HepG2 (cell line): ENCODE data around the gene CAMK1D.

Source experiments
- GABPA ChIP-seq, 2 experiments: IDR thresholded peaks; 2 replicates each; pipeline ENCODE4 v1.6.1; 2011 to 2016; ENCODE audit warnings: low read depth in 2 of 2, low read length in 1 of 2, missing biosample characterization in 1 of 2, missing genetic modification characterization in 1 of 2
- HES4 ChIP-seq: sonication (generic); formaldehyde crosslinking; IDR thresholded peaks from 2 replicates; pipeline ENCODE4 v1.9.0; 2021; ENCODE audit warnings: mild to moderate bottlenecking, missing genetic modification reagents, borderline replicate concordance
- KMT2B ChIP-seq: IDR thresholded peaks from 2 replicates; pipeline ENCODE4 v1.6.1; 2016; ENCODE audit warnings: missing genetic modification reagents, missing compliant biosample characterization
- REPIN1 ChIP-seq: sonication (generic); formaldehyde crosslinking; IDR thresholded peaks from 2 replicates; pipeline ENCODE4 v1.8.0; 2022; ENCODE audit warnings: missing genetic modification reagents, low read depth, mild to moderate bottlenecking, borderline replicate concordance
- RFX5 ChIP-seq: IDR thresholded peaks from 2 replicates; pipeline ENCODE4 v1.6.1; 2011; ENCODE audit warnings: low read depth, low read length, improper control_type of control experiment
- SP1 ChIP-seq, 2 experiments: fragments of 450-650 bp in 1 of 2; sonication (generic) in 1 of 2; formaldehyde crosslinking in 1 of 2; IDR thresholded peaks; 2 replicates each; pipeline versions ENCODE4 v1.4.0 to v1.6.1; 2016 to 2020; ENCODE audit warnings: missing genetic modification reagents in 1 of 2
- TOPORS ChIP-seq: sonication (generic); formaldehyde crosslinking; IDR thresholded peaks from 2 replicates; pipeline ENCODE4 v1.8.0; 2023; ENCODE audit warnings: mild to moderate bottlenecking, missing genetic modification reagents
- ZFP36L1 ChIP-seq: sonication (generic); formaldehyde crosslinking; IDR thresholded peaks from 2 replicates; pipeline ENCODE4 v1.8.0; 2022; ENCODE audit warnings: mild to moderate bottlenecking, missing genetic modification reagents, moderate library complexity
- ZFP37 ChIP-seq: sonication (generic); formaldehyde crosslinking; IDR thresholded peaks from 2 replicates; pipeline ENCODE4 v1.4.0; 2020; ENCODE audit warnings: missing genetic modification reagents, borderline replicate concordance
- ZNF841 ChIP-seq: sonication (generic); formaldehyde crosslinking; IDR thresholded peaks from 2 replicates; pipeline ENCODE4 v1.8.1; 2023; ENCODE audit warnings: missing genetic modification reagents, borderline replicate concordance
- TF ChIP-seq, protein P1 (sequence below): sonication (generic); formaldehyde crosslinking; IDR thresholded peaks from 2 replicates; pipeline ENCODE4 v1.5.0; 2020; ENCODE audit warnings: missing genetic modification reagents
- TF ChIP-seq, protein P2 (sequence below): sonication (generic); formaldehyde crosslinking; IDR thresholded peaks from 2 replicates; pipeline ENCODE4 v1.5.0; 2020; ENCODE audit warnings: mild to moderate bottlenecking, missing genetic modification reagents, moderate library complexity
- TF ChIP-seq, protein P3 (sequence below): sonication (generic); formaldehyde crosslinking; IDR thresholded peaks from 2 replicates; pipeline ENCODE4 v1.4.0; 2020; ENCODE audit warnings: missing genetic modification reagents

DNA sequence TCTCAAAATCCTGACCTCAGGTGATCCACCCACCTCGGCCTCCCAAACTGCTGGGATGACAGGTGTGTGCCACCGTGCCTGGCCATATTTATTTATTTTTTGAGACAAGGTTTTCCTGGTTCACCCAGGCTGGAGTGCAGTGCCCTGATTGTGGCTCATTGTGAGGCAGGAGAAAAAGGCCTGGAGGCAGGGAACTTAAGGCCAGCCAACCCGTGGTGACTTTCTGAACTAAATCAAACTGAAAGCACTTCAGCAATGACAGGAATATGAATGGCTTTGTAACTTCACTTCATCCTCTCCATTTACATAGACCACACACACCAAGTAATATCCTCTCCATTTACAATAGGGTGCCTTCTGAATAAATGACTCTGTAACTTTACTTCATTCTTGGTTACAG lies 527.8 kb downstream of the CAMK1D start:
- TF ChIP-seq HES4 (CRISPR knock-in tag): no peak
- TF ChIP-seq, protein P1, sequence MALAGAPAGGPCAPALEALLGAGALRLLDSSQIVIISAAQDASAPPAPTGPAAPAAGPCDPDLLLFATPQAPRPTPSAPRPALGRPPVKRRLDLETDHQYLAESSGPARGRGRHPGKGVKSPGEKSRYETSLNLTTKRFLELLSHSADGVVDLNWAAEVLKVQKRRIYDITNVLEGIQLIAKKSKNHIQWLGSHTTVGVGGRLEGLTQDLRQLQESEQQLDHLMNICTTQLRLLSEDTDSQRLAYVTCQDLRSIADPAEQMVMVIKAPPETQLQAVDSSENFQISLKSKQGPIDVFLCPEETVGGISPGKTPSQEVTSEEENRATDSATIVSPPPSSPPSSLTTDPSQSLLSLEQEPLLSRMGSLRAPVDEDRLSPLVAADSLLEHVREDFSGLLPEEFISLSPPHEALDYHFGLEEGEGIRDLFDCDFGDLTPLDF: no peak
- no peak for TF ChIP-seq RFX5
- no peak for TF ChIP-seq ZNF841 (CRISPR knock-in tag)
- no peak for TF ChIP-seq GABPA (IDR thresholded peaks at IDR 0.05; ENCODE audit: low read depth, low read length)
- TF ChIP-seq GABPA (CRISPR knock-in tag; IDR thresholded peaks at IDR 0.05; ENCODE audit: low read depth): no peak
- TF ChIP-seq SP1 (IDR thresholded peaks at IDR 0.05): no peak
- no peak for TF ChIP-seq SP1 (CRISPR knock-in tag; IDR thresholded peaks at IDR 0.05)
- no peak for TF ChIP-seq TOPORS (CRISPR knock-in tag)
- no peak for TF ChIP-seq KMT2B (CRISPR knock-in tag)
- TF ChIP-seq REPIN1 (CRISPR knock-in tag): no peak
- TF ChIP-seq, protein P2, sequence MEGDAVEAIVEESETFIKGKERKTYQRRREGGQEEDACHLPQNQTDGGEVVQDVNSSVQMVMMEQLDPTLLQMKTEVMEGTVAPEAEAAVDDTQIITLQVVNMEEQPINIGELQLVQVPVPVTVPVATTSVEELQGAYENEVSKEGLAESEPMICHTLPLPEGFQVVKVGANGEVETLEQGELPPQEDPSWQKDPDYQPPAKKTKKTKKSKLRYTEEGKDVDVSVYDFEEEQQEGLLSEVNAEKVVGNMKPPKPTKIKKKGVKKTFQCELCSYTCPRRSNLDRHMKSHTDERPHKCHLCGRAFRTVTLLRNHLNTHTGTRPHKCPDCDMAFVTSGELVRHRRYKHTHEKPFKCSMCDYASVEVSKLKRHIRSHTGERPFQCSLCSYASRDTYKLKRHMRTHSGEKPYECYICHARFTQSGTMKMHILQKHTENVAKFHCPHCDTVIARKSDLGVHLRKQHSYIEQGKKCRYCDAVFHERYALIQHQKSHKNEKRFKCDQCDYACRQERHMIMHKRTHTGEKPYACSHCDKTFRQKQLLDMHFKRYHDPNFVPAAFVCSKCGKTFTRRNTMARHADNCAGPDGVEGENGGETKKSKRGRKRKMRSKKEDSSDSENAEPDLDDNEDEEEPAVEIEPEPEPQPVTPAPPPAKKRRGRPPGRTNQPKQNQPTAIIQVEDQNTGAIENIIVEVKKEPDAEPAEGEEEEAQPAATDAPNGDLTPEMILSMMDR: no peak
- TF ChIP-seq, protein P3, sequence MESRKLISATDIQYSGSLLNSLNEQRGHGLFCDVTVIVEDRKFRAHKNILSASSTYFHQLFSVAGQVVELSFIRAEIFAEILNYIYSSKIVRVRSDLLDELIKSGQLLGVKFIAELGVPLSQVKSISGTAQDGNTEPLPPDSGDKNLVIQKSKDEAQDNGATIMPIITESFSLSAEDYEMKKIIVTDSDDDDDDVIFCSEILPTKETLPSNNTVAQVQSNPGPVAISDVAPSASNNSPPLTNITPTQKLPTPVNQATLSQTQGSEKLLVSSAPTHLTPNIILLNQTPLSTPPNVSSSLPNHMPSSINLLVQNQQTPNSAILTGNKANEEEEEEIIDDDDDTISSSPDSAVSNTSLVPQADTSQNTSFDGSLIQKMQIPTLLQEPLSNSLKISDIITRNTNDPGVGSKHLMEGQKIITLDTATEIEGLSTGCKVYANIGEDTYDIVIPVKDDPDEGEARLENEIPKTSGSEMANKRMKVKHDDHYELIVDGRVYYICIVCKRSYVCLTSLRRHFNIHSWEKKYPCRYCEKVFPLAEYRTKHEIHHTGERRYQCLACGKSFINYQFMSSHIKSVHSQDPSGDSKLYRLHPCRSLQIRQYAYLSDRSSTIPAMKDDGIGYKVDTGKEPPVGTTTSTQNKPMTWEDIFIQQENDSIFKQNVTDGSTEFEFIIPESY: no peak
- TF ChIP-seq ZFP37 (CRISPR knock-in tag): no peak
- TF ChIP-seq ZFP36L1 (CRISPR knock-in tag): no peak
